GM18498 (cell line): Measurements from ENCODE around the gene FBXL7.

Experiments
- ATAC-seq: cut with Tn5 transposase; IDR thresholded peaks from one replicate; pipeline ENCODE4 v1.9.1; 2021; ENCODE audit warnings: mild to moderate bottlenecking, moderate library complexity; ENCODE audit not compliant: unreplicated experiment

FBXL7 gene

GRCh38 chr5:15538516-15538915, 38.5 kb downstream of the FBXL7 start:
- no peak for ATAC-seq

- ATAC-seq, result no peak
Observed at GRCh38 chr5:15539951-15540350, 40.0 kb downstream of the FBXL7 start.

- ATAC-seq, result no peak
Observed at GRCh38 chr5:15544039-15544438, 44.1 kb downstream of the FBXL7 start.

- no peak for ATAC-seq
Observed at GRCh38 chr5:15545082-15545481, 45.1 kb downstream of the FBXL7 start.

GRCh38 chr5:15547261-15547839, 47.4 kb downstream of the FBXL7 start:
- ATAC-seq, result no peak

GRCh38 chr5:15549961-15550360, 50.0 kb downstream of the FBXL7 start:
- ATAC-seq, result no peak

GRCh38 chr5:15550502-15551112, 50.6 kb downstream of the FBXL7 start:
- no peak for ATAC-seq

GRCh38 chr5:15551113-15551504, 51.1 kb downstream of the FBXL7 start:
- no peak for ATAC-seq

GRCh38 chr5:15554542-15554941, 54.6 kb downstream of the FBXL7 start:
- ATAC-seq, result no peak

- ATAC-seq, result no peak
Observed at GRCh38 chr5:15555176-15555575, 55.2 kb downstream of the FBXL7 start.

GRCh38 chr5:15558240-15558639, 58.3 kb downstream of the FBXL7 start:
- no peak for ATAC-seq

GRCh38 chr5:15558681-15559080, 58.7 kb downstream of the FBXL7 start:
- no peak for ATAC-seq

- ATAC-seq, result no peak
Observed at GRCh38 chr5:15560421-15560820, 60.4 kb downstream of the FBXL7 start.

- no peak for ATAC-seq
Observed at GRCh38 chr5:15564523-15564922, 64.5 kb downstream of the FBXL7 start.

- ATAC-seq, result no peak
Observed at GRCh38 chr5:15564957-15565356, 65.0 kb downstream of the FBXL7 start.

- ATAC-seq, result no peak
Observed at GRCh38 chr5:15566306-15566705, 66.3 kb downstream of the FBXL7 start.

- ATAC-seq, result no peak
Observed at GRCh38 chr5:15566789-15567188, 66.8 kb downstream of the FBXL7 start.

- ATAC-seq, result no peak
Observed at GRCh38 chr5:15570491-15570890, 70.5 kb downstream of the FBXL7 start.

GRCh38 chr5:15571081-15571480, 71.1 kb downstream of the FBXL7 start:
- ATAC-seq, result no peak

GRCh38 chr5:15571618-15572017, 71.6 kb downstream of the FBXL7 start:
- ATAC-seq, result no peak

- ATAC-seq, result no peak
Observed at GRCh38 chr5:15573590-15573989, 73.6 kb downstream of the FBXL7 start.

GRCh38 chr5:15574128-15574527, 74.1 kb downstream of the FBXL7 start:
- no peak for ATAC-seq

GRCh38 chr5:15574806-15575325, 74.9 kb downstream of the FBXL7 start:
- ATAC-seq, result no peak
